Effector memory CD8-positive, alpha-beta T cell (primary cell): Measurements from ENCODE around the gene SERPINB8.
A peak's percentile ranks its signal among the peaks of the same experiment; 100 is the strongest.
"Not testable (repeated sequence)": the region's sequence is repeated elsewhere in the genome, so short reads cannot be mapped to it uniquely, and the experiment has no call there.

Experiments
- ATAC-seq: fragments of 150-1000 bp; cut with Tn5 transposase; replicated peaks from 2 replicates; pipeline ENCODE4 v1.10.0; 2021; ENCODE audit warnings: mild to moderate bottlenecking, moderate library complexity
- DNase-seq, 3 experiments: peaks; one replicate each; pipeline ENCODE4 v3.0.0; 2021
- H3K27ac Mint-ChIP-seq, 2 donors: one replicate each; pipeline ENCODE4 v1.8.0; 2022; ENCODE audit warnings: mild to moderate bottlenecking in 2 of 2, mixed read lengths in 2 of 2, moderate library complexity in 2 of 2
- H3K27me3 Mint-ChIP-seq, 2 donors: one replicate each; pipeline ENCODE4 v1.8.0; 2022; ENCODE audit warnings: mixed read lengths in 2 of 2
- H3K36me3 Mint-ChIP-seq: one replicate; pipeline ENCODE4 v1.8.0; 2022; ENCODE audit warnings: mild to moderate bottlenecking, moderate library complexity, mixed read lengths; ENCODE audit not compliant: insufficient read depth
- H3K4me1 Mint-ChIP-seq, 2 donors: one replicate each; pipeline ENCODE4 v1.8.0; 2022; ENCODE audit warnings: low read depth in 2 of 2, mixed read lengths in 2 of 2
- H3K4me3 Mint-ChIP-seq, 2 donors: one replicate each; pipeline ENCODE4 v1.8.0; 2022; ENCODE audit warnings: mild to moderate bottlenecking in 2 of 2, mixed read lengths in 2 of 2, moderate library complexity in 2 of 2
- H3K9me3 Mint-ChIP-seq, 2 donors: one replicate each; pipeline ENCODE4 v1.8.0; 2022; ENCODE audit warnings: mixed read lengths in 2 of 2
- total RNA-seq, 9 experiments: gene quantifications; one replicate each; lab custom pipeline; 2026; lab: John Stamatoyannopoulos, UW

The SERPINB8 gene, protein sequence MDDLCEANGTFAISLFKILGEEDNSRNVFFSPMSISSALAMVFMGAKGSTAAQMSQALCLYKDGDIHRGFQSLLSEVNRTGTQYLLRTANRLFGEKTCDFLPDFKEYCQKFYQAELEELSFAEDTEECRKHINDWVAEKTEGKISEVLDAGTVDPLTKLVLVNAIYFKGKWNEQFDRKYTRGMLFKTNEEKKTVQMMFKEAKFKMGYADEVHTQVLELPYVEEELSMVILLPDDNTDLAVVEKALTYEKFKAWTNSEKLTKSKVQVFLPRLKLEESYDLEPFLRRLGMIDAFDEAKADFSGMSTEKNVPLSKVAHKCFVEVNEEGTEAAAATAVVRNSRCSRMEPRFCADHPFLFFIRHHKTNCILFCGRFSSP
- total RNA-seq: 10.5 to 24.1 (median 19.2) reads per million in 9 experiments

DNA sequence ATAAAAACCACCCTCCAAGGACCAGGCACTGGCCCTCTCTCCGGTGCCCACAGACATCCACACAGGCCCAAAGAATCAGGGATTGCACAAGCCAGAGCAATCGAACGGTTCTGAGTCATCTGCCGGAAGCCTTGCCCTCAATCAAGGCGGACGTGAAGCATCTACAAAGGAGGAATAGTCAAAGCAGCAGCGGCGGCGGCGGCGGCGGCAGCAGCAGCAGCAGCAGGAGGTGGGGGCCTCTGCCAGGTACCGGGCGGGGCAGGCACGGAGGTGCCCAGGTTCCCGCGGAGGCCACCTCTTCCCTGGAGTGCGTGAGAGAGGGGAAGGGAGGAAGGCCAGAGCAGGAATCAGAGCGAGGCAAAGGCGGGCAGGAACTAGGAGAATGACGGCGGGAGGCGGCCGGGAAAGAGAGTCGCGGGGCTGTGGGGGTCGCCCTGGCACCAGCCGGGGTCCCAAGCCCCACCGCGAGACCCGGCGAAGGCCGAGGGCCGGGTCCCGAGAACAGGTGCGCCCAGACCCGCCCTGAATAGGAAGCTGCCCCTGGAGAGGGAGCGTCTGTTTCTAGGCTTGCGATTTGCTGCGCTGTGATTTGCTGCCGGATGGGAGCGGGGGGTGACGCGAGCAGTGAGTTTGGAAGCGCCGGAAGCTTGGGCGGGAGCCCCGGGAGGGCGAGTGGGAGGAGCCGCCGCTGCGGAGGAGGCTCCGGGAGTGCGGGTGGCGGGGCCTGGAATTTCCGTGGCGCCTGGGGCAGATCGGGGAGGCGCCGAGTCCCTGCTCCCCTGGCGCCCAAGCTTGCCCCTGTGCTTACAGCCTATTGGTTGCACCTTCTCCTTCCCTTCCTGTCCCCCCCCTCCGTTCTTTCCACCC lies at the start of gene SERPINB8:
TSS of gene SERPINB8 (plus strand) at position 140 of the 867 bp plus-strand sequence. CDS start 8,228 bp downstream, outside the sequence.
- peak; percentile 61 to 68 (median 65) for DNase-seq
- H3K4me1 Mint-ChIP-seq: peaks cover 20 to 36% of the 10 kb centered on the region in 2 donors
- ATAC-seq: peak; percentile 90
- peaks cover 4% of the 10 kb centered on the region for H3K36me3 Mint-ChIP-seq
- H3K4me3 Mint-ChIP-seq: peak within 1 kb of the TSS; percentile 97 to 100
- peak within 1 kb of the TSS; percentile 95 to 99 for H3K27ac Mint-ChIP-seq
- H3K27me3 Mint-ChIP-seq: peaks cover 0 to 9% of the 10 kb centered on the region in 2 donors
- no peaks in the 10 kb centered on the region for H3K9me3 Mint-ChIP-seq

DNA sequence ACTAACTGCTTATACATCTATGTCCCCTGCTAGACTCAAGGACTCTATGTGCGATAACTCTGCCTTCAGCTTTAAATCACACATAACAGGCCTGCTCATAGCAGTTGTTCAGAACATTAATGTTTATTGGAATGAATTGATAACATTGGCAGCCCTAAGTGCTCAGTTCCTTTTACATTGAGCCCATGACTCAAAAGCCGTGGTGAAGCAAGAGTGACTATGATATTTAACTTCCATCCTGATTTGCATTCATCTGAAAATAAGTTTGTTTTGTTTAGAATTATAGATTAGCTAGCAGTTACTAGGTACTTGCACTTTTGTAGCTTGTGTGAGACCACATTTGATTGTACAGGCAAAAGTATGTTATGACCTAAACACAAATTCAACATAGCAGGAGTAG lies 47.8 kb upstream of the SERPINB8 start:
- H3K36me3 Mint-ChIP-seq: no peaks in the 10 kb centered on the region
- H3K27ac Mint-ChIP-seq: no peak overlapping the region
- H3K4me3 Mint-ChIP-seq: no peak overlapping the region
- ATAC-seq (no peak), DNase-seq (no peak)
- no peaks in the 10 kb centered on the region for H3K9me3 Mint-ChIP-seq
- no peaks in the 10 kb centered on the region for H3K4me1 Mint-ChIP-seq
- peaks cover 53 to 64% of the 10 kb centered on the region in 2 donors for H3K27me3 Mint-ChIP-seq

DNA sequence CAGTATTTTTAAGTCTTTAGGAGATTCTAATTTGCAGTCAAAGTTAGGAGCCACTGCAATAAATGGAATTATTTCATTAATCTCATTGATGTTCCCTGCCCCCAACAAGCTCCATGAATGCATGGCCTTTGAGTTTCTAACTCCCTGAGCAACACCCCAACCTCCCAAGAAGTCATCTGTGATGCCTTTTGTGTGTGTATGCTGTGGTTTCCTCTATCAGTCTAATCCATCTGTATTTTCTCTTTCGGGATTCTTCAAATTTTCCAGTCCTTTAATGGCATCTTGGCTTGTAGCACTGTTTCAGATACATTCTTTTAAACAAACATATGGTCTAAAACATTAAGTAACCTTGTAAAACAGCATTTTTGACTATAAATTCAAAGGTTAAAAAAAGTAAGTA lies 45.3 kb upstream of the SERPINB8 start:
- no peaks in the 10 kb centered on the region for H3K4me1 Mint-ChIP-seq
- H3K36me3 Mint-ChIP-seq: no peaks in the 10 kb centered on the region
- H3K4me3 Mint-ChIP-seq: no peak overlapping the region
- H3K27me3 Mint-ChIP-seq: peaks cover 40 to 55% of the 10 kb centered on the region in 2 donors
- no peaks in the 10 kb centered on the region for H3K9me3 Mint-ChIP-seq
- ATAC-seq (no peak), DNase-seq (no peak)
- no peak overlapping the region for H3K27ac Mint-ChIP-seq

DNA sequence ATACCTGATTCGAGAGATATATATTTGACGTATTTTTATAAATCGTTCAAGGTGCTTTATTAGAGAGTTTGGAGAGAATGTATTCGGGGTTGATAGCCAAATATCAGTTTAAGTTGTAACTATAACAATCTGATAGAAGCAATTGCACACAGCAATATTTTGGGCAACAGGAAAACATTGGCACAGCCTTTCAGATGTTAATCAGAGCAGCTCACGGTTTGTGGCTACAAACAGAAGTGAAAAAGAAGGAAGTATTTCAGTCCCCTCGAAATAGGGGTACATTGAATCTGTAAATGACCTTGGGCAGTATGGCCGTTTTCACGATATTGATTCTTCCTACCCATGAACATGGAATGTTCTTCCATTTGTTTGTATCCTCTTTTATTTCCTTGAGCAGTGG lies 41.5 kb upstream of the SERPINB8 start:
- Mint-ChIP-seq H3K4me3 (no peak overlapping the region), H3K9me3 (no peaks in the 10 kb centered on the region), H3K4me1 (no peaks in the 10 kb centered on the region), H3K36me3 (no peaks in the 10 kb centered on the region), H3K27ac (no peak overlapping the region), H3K27me3 (peaks cover 38 to 40% of the 10 kb centered on the region in 2 donors)
- DNase-seq: no peak
- no peak for ATAC-seq

DNA sequence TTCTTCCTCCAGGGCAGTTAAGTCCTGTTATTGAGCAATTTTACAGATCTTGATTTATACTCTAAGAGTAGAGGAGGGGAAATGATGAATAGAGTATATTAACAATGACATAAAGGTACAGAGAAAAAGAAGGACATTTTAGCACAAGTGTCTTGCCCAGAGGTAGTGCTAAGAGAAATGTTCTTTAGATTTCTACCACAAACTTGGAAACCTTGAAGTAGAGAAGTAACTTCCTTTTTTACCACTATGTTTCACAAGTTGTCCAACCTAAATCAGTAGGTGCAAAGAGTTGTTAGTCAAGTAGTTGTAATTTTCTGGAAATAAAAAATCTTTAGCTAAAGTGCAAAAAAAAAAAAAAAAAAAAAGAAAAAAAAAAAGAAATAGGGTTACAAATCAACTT lies 40.5 kb upstream of the SERPINB8 start:
- H3K27me3 Mint-ChIP-seq: peaks cover 32 to 33% of the 10 kb centered on the region in 2 donors
- not testable (repeated sequence) for H3K36me3 Mint-ChIP-seq, H3K9me3 Mint-ChIP-seq, DNase-seq, H3K4me3 Mint-ChIP-seq, H3K4me1 Mint-ChIP-seq, H3K27ac Mint-ChIP-seq, ATAC-seq

DNA sequence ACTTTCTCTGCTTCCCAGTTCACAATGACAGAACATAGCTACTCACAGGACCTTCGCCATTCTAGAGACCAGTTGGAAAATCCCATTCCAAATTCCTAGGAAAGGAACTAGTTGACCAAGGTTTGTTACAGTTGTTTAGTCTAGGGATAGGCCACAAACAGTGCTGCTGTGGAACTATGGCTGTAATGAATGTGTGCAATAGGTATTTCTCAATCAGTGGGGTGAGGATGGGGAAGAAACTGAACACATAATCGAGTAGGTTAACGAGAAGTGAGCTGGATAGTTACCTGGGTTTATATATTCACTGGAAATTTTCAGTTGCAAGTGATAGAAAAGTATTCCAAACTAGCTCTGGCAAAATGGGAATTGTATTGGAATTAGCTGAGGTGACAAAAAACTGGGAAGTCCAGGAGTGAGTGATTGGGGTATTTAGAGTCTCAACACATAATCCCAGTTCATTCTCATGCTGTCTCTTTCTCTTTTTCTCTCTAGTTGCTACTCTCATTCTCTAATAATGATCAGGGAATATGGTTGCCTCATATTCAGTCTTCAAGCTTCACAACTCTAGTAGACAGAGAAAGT lies 39.0 kb upstream of the SERPINB8 start:
- H3K36me3 Mint-ChIP-seq: no peaks in the 10 kb centered on the region
- H3K4me1 Mint-ChIP-seq: no peaks in the 10 kb centered on the region
- no peak for DNase-seq
- no peak overlapping the region for H3K27ac Mint-ChIP-seq
- peaks cover 18 to 24% of the 10 kb centered on the region in 2 donors for H3K27me3 Mint-ChIP-seq
- H3K9me3 Mint-ChIP-seq: no peaks in the 10 kb centered on the region
- H3K4me3 Mint-ChIP-seq: no peak overlapping the region
- no peak for ATAC-seq

DNA sequence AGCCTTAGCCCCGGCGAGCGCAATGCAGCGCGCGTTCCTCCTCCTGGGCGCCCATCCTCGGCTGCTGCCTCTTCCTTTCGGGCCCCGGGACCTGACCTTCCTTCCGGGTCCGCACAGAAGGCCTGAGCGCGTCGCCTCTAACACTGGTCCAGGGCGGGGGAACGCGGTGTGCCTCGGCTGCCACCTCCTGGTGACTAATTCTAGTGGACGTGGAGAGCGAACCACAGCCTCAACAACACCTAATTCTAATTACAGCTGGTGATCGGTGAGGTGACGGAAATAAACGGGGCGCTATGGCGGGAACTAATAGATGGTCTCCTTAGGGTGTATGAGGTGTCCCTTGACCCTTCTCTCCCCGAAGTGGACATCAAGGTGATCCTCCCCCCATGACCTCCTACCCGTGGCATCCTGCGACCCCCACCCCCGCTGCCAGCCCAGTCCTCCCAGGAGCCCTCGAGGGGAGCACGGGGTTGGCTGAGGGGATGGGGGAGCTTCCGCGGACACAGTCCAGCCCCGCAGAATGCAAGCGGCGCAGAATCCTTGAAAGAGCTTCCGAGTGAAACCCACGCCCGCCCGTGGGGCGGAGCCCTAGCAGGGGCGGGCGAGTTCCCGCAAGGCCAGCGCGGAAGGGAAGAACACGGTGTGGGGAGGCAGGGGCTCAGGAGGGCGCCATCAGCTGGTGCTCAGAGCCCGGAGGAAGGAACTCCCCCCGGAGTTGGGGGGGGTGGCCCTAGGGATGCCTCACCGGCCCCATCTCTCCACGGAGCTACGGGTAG lies 33.5 kb upstream of the SERPINB8 start:
- DNase-seq: peak; percentile 41 to 44 (median 44)
- peak; percentile 89 for ATAC-seq
- Mint-ChIP-seq H3K9me3 (no peaks in the 10 kb centered on the region), H3K36me3 (no peaks in the 10 kb centered on the region), H3K27ac (no peak overlapping the region), H3K4me1 (peaks cover 3 to 4% of the 10 kb centered on the region in 2 donors), H3K27me3 (peaks cover 12 to 17% of the 10 kb centered on the region in 2 donors), H3K4me3 (no peak overlapping the region)

DNA sequence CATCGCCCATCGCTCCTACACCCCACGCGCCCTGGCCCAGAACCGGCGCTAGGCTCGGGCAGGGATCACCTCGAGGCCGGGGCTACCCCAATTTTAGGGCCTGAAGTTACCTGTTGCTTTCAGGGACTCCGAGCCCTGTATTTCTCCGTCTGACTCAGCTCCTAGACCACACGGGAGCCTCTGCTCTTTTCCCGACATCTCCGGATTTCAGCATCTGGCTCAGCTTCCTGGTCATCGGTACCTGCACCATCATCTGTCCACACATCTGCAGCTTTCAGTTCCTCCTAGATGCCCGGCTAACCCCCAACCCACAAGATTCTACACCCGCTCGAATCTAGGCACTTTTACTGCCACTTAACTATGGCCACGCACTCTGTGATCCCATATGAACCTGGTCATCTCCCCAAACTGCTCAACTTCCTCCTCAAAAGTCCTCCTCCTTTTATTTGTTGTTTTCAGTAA lies 32.9 kb upstream of the SERPINB8 start:
- Mint-ChIP-seq H3K4me1 (peaks cover 3 to 4% of the 10 kb centered on the region in 2 donors), H3K9me3 (no peaks in the 10 kb centered on the region), H3K27me3 (peaks cover 18 to 21% of the 10 kb centered on the region in 2 donors), H3K36me3 (no peaks in the 10 kb centered on the region), H3K4me3 (no peak overlapping the region), H3K27ac (no peak overlapping the region)
- ATAC-seq: no peak
- DNase-seq: no peak

DNA sequence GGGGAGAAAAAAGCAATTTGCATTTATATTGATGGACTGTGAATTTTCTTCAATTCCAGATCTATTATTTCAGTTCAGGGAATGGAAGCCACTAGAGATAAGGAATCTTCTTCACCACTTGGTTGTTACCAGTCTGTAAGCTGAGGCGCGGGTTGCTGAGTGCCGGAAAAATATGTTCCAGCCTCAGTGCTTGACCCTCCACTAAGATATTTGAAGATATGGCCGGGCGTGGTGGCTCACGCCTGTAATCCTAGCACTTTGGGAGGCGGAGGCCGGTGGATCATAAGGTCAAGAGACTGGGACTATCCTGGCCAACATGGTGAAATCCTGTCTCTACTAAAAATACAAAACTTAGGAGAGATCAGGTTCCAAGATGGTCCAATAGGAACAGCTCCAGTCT lies 29.9 kb upstream of the SERPINB8 start:
- Mint-ChIP-seq H3K9me3 (no peaks in the 10 kb centered on the region), H3K27ac (no peak overlapping the region), H3K36me3 (no peaks in the 10 kb centered on the region), H3K4me1 (peaks cover 3 to 4% of the 10 kb centered on the region in 2 donors), H3K4me3 (no peak overlapping the region), H3K27me3 (peaks cover 41 to 42% of the 10 kb centered on the region in 2 donors)
- ATAC-seq (no peak), DNase-seq (no peak)

DNA sequence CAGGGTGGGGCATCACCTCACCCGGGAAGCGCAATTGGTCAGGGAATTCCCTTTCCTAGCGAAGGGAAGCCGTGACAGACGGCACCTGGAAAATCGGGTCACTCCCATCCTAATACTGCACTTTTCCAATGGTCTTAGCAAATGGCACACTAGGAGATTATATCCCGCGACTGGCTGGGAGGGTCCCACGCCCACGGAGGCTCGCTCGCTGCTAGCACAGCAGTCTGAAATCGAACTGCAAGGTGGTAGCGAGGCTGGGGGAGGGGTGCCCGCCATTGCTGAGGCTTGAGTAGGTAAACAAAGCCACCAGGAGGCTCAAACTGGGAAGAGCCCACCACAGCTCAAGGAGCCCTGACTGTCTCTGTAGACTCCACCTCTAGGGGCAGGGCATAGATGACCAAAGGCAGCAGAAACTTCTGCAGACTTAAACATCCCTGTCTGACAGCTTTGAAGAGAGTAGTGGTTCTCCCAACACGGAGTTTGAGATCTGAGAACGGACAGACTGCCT lies 29.3 kb upstream of the SERPINB8 start:
- H3K4me3 Mint-ChIP-seq, DNase-seq, H3K4me1 Mint-ChIP-seq, H3K36me3 Mint-ChIP-seq, H3K9me3 Mint-ChIP-seq, ATAC-seq, H3K27ac Mint-ChIP-seq: not testable (repeated sequence)
- H3K27me3 Mint-ChIP-seq: peaks cover 41 to 42% of the 10 kb centered on the region in 2 donors

DNA sequence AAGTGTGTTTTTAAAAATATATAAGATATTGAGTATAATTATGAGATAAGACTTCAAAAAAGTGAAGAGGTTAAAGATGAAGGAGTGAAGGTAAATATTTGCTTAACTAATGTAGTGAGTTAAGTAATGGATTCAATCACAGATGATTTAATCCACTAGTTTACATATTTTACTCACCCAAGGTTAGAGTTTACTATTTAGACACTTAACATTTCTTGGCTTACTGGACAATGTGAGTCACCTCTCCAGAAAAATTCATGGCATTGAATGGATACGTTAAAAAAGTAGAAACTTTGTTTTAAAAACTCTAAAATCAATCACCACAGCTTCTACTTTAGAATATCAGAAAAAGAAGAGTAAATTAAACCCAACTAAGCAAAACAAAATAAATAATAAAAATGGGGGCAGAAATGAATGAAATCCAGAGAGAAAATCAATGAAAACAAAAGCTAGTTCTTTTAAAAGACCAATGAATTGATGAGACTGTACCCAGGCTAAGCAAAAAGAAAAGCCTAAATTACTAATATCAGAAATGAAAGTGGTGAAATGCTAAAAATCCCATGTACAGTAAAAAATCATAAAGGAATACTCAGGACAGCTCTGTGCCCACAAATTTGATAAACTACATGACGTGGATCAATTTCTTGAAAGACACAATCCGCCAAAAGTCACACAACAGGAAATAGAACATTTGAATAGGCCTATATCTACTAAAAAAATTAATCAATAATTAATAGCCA lies 22.7 kb upstream of the SERPINB8 start:
- Mint-ChIP-seq H3K27me3 (peaks cover 35 to 40% of the 10 kb centered on the region in 2 donors), H3K4me3 (no peak overlapping the region), H3K27ac (no peak overlapping the region), H3K9me3 (no peaks in the 10 kb centered on the region), H3K36me3 (no peaks in the 10 kb centered on the region), H3K4me1 (peaks cover 13 to 18% of the 10 kb centered on the region in 2 donors)
- no peak for ATAC-seq
- no peak for DNase-seq
